GM19397 (cell line): ENCODE data around the gene RLF.

Source experiments
- ATAC-seq: cut with Tn5 transposase; IDR thresholded peaks from one replicate; pipeline ENCODE4 v1.9.1; 2021; ENCODE audit warnings: mild to moderate bottlenecking, moderate library complexity; ENCODE audit not compliant: unreplicated experiment

Gene RLF

DNA sequence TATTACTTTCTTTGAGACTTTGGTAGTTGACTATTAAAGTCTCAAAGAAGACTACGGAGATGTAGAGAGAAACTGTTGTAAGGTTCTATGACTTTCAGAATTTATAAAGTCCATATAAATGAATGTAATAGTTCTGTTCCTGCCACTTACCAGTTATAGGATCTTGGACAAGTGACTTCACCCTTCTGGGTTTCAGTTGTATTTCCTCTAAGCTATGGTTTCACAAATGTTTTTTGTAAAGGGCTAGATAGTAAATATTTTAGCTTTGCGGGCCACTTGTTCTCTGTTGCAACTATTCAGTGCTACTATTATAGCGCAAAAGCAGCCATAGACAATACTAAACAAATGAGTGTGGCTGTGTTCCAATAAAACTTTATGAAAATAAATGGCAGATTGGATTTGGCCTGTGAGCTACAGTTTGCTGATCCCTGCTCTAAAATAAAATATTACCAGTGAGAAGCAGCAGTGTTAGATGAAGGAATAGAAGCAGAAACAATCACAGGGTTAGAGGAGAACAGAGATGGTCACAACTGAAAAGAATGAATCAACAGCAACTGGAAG is 111.5 kb downstream of the RLF start:
- ATAC-seq: no peak

DNA sequence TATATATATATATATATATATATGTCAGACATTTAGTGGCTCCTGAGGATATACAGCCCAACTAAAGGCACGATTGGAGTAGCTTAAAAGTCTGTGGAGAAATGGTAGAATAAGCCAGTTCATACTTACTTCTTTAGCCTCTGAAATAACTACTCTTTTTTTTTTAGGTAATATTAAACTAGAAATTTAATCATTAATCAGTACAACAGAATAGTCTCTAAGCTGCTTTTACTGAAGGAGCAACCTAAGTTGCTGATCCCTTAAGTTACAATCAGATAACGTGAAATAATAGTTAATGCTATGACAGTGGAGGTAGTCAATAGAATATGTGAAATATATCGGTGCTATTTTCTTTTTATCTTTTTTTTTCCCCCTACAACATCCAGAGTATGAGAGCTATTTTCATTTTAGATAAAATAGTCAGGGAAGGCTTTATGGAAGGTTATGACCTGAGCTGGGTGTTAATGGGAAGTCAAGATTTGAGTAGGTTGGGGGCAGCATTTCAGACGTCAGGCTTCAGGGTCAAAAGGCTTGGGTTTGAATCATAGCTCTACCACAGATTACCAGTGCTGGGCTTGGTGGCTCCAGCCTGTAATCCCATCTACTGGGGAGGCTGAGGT is 112.5 kb downstream of the RLF start:
- no peak for ATAC-seq

DNA sequence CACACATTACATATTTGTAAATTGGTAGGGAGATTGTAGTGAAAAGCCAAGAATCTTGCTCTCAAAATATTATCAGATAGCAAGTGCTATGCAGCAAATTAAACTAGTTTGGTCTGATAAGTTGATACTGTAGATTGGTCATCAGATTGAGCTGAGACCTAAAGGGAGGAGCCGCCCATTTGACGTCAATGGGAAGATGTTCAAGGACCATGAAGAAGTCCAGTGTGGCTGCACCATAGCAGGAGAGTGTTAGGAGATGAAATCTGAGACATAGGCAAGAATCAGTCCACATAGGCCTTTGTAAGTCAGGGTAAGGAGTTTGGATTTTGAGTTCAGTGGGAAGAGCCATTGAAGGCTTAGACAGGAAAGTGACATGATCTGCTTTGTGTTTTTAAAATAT is 113.1 kb downstream of the RLF start:
- no peak for ATAC-seq

DNA sequence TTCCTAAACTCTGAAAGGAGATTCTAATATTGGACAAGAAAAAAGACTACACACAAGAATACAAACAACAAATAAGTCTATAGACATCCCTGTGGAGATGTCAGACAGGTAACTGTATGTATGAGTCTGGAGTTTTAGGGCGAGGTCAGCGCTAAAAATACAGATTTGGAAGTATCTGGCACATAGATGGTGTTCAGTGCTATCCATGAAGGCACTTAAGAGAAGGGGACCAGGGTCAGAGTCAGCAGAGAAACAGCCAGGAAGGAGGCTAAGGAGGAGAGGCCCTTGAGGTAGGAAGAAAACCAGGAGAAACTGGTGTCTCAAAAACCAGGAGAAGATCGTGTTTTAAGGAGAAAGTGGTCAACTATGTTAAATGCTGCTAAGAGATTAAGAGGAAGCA is 114.9 kb downstream of the RLF start:
- ATAC-seq: no peak

DNA sequence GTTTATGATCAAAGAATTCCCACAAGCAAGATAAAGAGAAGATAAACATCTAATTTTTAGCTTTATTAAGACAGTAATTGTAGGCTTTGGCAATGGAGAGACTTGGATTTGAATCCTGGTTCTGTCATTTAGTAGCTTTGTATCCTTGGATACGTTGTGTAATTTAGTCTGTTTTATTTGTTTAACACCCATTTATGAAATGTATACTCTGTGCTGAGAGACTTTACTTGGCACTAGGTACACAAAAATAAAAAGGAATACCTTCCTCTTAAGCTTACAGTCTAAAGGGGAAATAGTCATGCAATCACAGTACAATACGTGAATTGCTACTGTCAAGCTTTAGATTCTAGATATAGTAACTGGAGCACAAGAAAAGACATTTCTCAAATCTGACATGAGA is 120.7 kb downstream of the RLF start:
- ATAC-seq: no peak
